ENCODE results near the gene MRPL18.

- TF ChIP-seq CTCF (IDR thresholded peaks at IDR 0.05) (no peak), TCF7 (CRISPR knock-in tag; IDR thresholded peaks at IDR 0.05; ENCODE audit: low read depth) (no peak), ELF4 (CRISPR knock-in tag; IDR thresholded peaks at IDR 0.05; ENCODE audit: low read depth) (no peak), E2F4 (CRISPR knock-in tag; IDR thresholded peaks at IDR 0.05; ENCODE audit: borderline replicate concordance, low read depth) (no peak), NR2C2 (CRISPR knock-in tag; IDR thresholded peaks at IDR 0.05) (no peak), CBFB (CRISPR knock-in tag; IDR thresholded peaks at IDR 0.05; ENCODE audit: low read depth) (no peak), ATF6 (CRISPR knock-in tag; IDR thresholded peaks at IDR 0.05) (no peak)
- TF ChIP-seq, protein P1, sequence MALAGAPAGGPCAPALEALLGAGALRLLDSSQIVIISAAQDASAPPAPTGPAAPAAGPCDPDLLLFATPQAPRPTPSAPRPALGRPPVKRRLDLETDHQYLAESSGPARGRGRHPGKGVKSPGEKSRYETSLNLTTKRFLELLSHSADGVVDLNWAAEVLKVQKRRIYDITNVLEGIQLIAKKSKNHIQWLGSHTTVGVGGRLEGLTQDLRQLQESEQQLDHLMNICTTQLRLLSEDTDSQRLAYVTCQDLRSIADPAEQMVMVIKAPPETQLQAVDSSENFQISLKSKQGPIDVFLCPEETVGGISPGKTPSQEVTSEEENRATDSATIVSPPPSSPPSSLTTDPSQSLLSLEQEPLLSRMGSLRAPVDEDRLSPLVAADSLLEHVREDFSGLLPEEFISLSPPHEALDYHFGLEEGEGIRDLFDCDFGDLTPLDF (CRISPR knock-in tag; IDR thresholded peaks at IDR 0.05) = no peak
Measured at GRCh38 chr6:159790956-159791598, 810 bp downstream of the MRPL18 start.
